ENCODE measurements around the gene GALNS.

Gene GALNS

DNA sequence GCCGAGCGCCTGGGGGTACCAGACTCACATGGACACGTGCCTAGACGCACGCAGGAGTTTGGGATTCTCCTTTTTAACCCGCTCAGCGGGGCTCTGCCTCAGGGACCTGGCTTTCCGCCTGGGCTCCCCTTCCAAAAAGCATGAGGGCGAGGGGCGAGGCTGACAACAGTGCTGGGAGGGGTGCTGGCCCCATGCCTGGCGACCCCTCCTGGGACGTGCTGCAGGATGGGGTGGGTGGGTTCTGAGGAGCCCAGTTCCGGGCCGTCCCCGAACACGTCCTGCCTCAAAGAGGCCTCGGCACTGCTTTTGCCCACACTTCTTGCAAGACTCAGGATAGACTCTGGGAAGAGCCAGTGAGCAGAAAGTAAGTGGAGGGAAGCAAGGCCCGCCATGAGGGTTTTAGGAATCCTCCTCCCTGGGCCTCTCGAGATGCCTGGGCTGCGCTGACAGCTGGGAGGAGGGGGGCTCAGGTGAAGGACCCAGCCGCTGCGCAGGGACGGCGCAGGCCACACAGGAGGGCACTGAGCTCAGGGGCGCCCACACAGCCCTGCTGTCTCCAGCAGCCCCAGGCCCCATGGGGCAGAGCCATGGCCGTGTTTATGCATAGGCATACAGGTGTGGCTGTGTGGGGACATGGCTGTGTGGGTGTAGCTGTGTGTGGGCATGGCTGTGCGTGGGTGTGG lies 25.1 kb upstream of the GALNS start:
- Histone ChIP-seq H2AFZ (ENCODE audit: low read depth, low read length) (no peak overlapping the region), H3K4me3 (ENCODE audit: low read depth in 1 of 2, low read length in 2 of 2) (no peak overlapping the region), H3K4me1 (ENCODE audit: insufficient read depth, low read length) (no peaks in the 10 kb centered on the region), H3K36me3 (ENCODE audit: insufficient read depth, low read length) (no peaks in the 10 kb centered on the region), H3K27me3 (ENCODE audit: insufficient read depth, low read length, poor library complexity) (no peaks in the 10 kb centered on the region), H4K20me1 (ENCODE audit: insufficient read depth, low read length) (0 out of 2 replicates have a peak, but pooled peaks cover 3% of the 10 kb centered on the region), H3K27ac (ENCODE audit: low read length) (no peak overlapping the region), H3K9me3 (ENCODE audit: insufficient read depth, low read length, severe bottlenecking) (no peaks in the 10 kb centered on the region), H3K79me2 (ENCODE audit: insufficient read depth, low read length) (no peaks in the 10 kb centered on the region), H3K4me2 (ENCODE audit: insufficient read depth, low read length) (no peak overlapping the region), H3K9ac (ENCODE audit: low read depth, low read length) (no peak overlapping the region)
- no peak for DNase-seq
- ATAC-seq (ENCODE audit: insufficient read depth, low read depth): no peak
- TF ChIP-seq, protein P1, sequence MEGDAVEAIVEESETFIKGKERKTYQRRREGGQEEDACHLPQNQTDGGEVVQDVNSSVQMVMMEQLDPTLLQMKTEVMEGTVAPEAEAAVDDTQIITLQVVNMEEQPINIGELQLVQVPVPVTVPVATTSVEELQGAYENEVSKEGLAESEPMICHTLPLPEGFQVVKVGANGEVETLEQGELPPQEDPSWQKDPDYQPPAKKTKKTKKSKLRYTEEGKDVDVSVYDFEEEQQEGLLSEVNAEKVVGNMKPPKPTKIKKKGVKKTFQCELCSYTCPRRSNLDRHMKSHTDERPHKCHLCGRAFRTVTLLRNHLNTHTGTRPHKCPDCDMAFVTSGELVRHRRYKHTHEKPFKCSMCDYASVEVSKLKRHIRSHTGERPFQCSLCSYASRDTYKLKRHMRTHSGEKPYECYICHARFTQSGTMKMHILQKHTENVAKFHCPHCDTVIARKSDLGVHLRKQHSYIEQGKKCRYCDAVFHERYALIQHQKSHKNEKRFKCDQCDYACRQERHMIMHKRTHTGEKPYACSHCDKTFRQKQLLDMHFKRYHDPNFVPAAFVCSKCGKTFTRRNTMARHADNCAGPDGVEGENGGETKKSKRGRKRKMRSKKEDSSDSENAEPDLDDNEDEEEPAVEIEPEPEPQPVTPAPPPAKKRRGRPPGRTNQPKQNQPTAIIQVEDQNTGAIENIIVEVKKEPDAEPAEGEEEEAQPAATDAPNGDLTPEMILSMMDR (IDR thresholded peaks at IDR 0.05; ENCODE audit: borderline replicate concordance, extremely low read depth, low read length, poor library complexity, severe bottlenecking): no peak
- no peak for TF ChIP-seq EZH2 (IDR thresholded peaks at IDR 0.05; ENCODE audit: borderline replicate concordance, low read depth, low read length, severe bottlenecking)

DNA sequence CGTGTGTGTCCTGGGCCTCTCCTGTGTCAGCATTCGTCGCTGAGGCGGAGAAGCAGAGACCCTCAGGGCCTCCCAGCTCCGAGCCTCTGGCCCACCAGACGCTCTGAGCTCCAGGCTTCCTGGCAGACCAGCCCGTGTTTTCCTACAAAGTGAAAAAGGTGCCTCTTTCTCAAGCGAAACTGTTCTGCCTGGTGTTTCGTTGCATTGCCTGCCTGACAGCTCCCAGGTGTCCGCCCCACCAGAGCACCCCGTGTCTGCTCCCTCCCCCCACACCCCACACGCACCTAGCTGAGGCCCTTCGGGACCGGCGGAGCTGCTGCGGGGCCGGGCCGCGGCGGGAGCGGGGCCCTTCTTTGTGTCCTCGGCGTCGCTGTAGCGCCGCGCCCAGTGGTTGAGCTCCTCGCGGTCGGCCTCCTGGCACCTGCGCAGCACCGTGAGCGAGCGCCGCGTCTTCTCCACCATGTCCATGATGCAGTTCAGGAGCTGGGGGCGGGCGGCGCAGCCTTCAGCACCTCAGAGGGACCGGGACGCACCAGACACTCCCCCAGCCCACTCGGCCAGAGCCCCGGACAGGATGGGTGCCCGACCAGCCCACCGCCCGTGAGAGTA lies 24.4 kb upstream of the GALNS start:
- DNase-seq: no peak
- no peak overlapping the region for H3K9ac ChIP-seq (ENCODE audit: low read depth, low read length)
- H4K20me1 ChIP-seq (ENCODE audit: insufficient read depth, low read length): 0 out of 2 replicates have a peak, but pooled peaks cover 3% of the 10 kb centered on the region
- H3K9me3 ChIP-seq (ENCODE audit: insufficient read depth, low read length, severe bottlenecking): no peaks in the 10 kb centered on the region
- H3K79me2 ChIP-seq (ENCODE audit: insufficient read depth, low read length): no peaks in the 10 kb centered on the region
- H3K27me3 ChIP-seq (ENCODE audit: insufficient read depth, low read length, poor library complexity): no peaks in the 10 kb centered on the region
- TF ChIP-seq, protein P1 (IDR thresholded peaks at IDR 0.05; ENCODE audit: borderline replicate concordance, extremely low read depth, low read length, poor library complexity, severe bottlenecking): no peak
- no peak for TF ChIP-seq EZH2 (IDR thresholded peaks at IDR 0.05; ENCODE audit: borderline replicate concordance, low read depth, low read length, severe bottlenecking)
- no peak for ATAC-seq (ENCODE audit: insufficient read depth, low read depth)
- H3K4me2 ChIP-seq (ENCODE audit: insufficient read depth, low read length): no peak overlapping the region
- no peaks in the 10 kb centered on the region for H3K36me3 ChIP-seq (ENCODE audit: insufficient read depth, low read length)
- no peaks in the 10 kb centered on the region for H3K4me1 ChIP-seq (ENCODE audit: insufficient read depth, low read length)
- no peak overlapping the region for H3K4me3 ChIP-seq (ENCODE audit: low read depth in 1 of 2, low read length in 2 of 2)
- H2AFZ ChIP-seq (ENCODE audit: low read depth, low read length): no peak overlapping the region
- no peak overlapping the region for H3K27ac ChIP-seq (ENCODE audit: low read length)

DNA sequence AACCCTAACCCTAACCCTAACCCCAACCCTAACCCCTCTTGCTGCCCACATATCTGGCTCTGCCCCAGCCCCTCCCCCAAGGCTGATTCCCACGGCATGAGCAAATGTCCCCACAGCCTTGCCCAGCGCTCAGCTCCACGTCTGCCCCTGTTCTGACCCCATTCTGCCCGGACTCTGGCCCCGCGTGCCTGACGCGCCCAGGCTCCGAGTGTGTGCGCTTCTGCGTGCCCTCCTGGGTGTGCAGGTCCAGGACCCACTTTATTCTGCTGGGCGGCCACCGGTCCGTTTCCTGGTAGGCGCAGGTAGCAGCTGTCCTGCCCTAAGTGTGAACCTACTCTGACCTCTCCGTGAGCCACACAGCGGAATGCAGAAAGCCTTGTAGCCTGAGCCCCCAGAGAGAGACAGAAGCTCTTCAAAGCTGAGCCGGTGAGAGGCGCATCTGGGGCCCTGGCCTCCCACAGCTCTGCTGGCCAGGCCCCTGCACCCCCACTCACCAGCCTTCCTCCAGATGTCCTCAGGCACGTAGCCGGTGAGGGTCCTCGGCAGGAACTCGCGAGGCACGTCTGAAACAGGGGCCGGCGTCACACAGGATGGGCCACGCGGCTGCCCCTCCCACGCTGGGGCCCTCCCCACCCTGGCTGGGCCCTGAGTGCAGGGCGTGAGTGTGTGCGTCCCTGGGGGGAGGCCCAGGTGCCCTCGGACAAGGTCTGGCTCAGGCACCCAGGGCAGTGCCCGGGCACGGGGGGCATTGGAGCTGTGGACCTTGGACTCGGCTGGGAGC lies 23.7 kb upstream of the GALNS start:
- H3K79me2 ChIP-seq (ENCODE audit: insufficient read depth, low read length): no peaks in the 10 kb centered on the region
- H3K9ac ChIP-seq (ENCODE audit: low read depth, low read length): no peak overlapping the region
- H3K4me3 ChIP-seq (ENCODE audit: low read depth in 1 of 2, low read length in 2 of 2): no peak overlapping the region
- no peaks in the 10 kb centered on the region for H3K27me3 ChIP-seq (ENCODE audit: insufficient read depth, low read length, poor library complexity)
- H3K9me3 ChIP-seq (ENCODE audit: insufficient read depth, low read length, severe bottlenecking): no peaks in the 10 kb centered on the region
- TF ChIP-seq EZH2 (IDR thresholded peaks at IDR 0.05; ENCODE audit: borderline replicate concordance, low read depth, low read length, severe bottlenecking): no peak
- TF ChIP-seq, protein P1 (IDR thresholded peaks at IDR 0.05; ENCODE audit: borderline replicate concordance, extremely low read depth, low read length, poor library complexity, severe bottlenecking): no peak
- no peak overlapping the region for H3K4me2 ChIP-seq (ENCODE audit: insufficient read depth, low read length)
- H2AFZ ChIP-seq (ENCODE audit: low read depth, low read length): no peak overlapping the region
- H3K36me3 ChIP-seq (ENCODE audit: insufficient read depth, low read length): no peaks in the 10 kb centered on the region
- no peak overlapping the region for H3K27ac ChIP-seq (ENCODE audit: low read length)
- ATAC-seq (ENCODE audit: insufficient read depth, low read depth) (no peak), DNase-seq (no peak)
- H4K20me1 ChIP-seq (ENCODE audit: insufficient read depth, low read length): 0 out of 2 replicates have a peak, but pooled peaks cover 3% of the 10 kb centered on the region
- H3K4me1 ChIP-seq (ENCODE audit: insufficient read depth, low read length): no peaks in the 10 kb centered on the region

Measured in DND-41 (cell line).